Forelimb muscle (tissue), 1 donor: Measurements from ENCODE around the gene TSPAN3. TPM values are rescaled to one million over a fixed set of nuclear protein-coding genes. Genes with fewer than 3 reads are reported as not detected.

Experiments used
- DNase-seq: peaks from one replicate; pipeline ENCODE4 v3.0.0-alpha.2; 2013; ENCODE audit warnings: low read depth
- polyA plus RNA-seq: library from polyadenylated mRNA; unstranded; fragments of 120-200 nt; gene quantifications from one replicate; pipeline ENCODE4 v1.2.1, GENCODE V29; 2013; ENCODE audit not compliant: insufficient read length

TSPAN3 gene
- 357 TPM for polyA plus RNA-seq

DNA sequence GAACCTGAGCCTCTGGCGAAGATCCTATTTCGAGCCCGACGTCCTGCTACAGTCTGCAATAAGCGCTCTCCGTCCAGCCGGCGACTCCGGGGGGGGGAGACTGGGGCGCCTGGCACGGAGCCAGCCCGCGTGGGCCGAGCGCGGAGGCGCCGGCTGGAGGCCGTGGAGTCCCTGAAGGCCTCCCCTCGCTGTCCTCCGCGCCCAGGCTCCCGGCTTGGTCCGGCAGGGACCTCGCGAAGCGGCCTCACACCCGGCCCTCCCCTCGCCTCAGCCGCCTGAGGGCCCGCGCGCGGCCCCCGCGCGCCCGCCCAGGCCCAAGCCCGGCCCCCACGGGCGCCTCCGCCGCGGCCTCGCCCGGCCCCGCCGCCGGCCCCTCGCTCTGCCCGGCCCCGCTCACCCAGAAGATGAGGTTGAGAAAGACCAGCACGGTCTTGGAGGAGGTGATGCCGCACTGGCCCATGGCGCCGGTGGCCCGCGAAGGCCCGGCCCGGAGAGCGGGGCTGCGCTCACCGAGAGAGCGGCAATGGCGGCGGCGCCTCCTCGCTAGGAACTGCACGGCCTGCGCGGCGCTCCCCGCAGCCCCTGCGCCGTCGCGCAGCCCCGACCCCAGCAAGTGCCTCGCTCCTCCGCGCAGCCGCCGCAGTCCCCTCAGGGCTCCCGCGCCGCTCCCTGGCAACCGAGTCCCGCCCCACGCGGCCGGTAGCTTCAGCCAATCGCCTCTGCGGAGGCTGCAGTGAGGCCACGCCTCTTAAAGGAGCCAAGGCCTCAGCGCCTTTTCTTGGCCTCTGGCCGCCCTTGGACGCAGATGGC is at the start of gene TSPAN3:
TSPAN3 (minus strand) TSS at position 615 of the 810 bp plus-strand sequence; CDS start at position 460, 155 bp downstream.
- DNase-seq, result peak; percentile 68

DNA sequence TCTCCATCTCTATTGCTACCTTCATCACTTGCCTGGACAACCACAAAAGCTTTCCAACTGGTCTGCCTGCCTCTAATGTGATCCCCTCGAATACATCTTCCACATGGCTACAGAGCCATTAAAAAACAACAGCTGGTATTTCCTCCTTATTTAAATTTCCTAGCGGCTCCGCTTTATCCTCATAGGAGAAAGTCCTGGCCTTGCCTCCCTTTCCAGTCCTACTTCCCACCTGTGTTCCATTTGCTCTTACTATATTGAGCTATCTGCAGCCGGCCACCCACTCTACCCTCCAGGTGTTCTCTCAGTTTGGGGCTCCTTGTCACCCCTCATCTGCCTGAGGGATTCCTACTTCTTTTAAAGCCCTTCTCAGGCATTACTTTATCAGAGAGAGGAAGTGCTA is 49.7 kb upstream of the TSPAN3 start:
- DNase-seq, result no peak

DNA sequence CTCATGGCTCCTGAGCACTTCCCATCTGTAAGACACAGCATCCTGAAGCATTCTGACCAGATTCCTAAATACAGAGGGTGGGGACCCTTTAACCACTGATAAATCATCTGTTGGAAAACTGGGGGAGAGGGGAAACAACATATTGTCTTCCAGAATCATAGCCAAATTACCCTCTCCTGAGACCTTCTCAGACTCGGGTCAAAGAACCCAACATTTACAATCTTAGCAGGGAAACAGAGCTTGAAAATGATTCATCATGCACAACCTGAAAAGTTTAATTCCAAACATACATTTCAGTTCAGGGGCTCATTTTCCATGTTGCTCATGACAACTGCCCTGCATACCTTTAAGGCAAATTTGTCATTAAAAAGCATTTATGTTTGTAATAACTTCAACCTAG is 48.5 kb upstream of the TSPAN3 start:
- no peak for DNase-seq

DNA sequence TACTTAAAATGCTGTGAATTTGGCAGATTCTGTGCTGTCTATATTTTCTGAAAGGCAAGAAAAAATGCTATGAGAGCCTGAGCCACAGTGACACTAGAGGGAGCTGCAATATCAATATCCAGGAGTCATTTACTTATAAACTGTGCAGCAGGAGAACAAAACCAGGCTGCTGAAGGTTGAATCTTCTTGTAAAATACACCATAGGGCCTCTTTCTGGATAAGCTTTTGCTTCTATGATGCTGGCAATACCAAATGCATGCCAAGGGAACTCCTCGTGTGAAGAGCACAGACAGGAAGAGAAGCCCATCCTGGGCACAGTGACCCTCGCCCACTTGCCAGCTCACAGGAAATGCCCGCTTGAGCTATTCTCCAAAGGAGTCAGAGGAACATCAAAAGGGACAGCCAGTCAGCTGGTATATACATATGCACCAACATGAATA is 48.0 kb upstream of the TSPAN3 start:
- peak; percentile 75 for DNase-seq

DNA sequence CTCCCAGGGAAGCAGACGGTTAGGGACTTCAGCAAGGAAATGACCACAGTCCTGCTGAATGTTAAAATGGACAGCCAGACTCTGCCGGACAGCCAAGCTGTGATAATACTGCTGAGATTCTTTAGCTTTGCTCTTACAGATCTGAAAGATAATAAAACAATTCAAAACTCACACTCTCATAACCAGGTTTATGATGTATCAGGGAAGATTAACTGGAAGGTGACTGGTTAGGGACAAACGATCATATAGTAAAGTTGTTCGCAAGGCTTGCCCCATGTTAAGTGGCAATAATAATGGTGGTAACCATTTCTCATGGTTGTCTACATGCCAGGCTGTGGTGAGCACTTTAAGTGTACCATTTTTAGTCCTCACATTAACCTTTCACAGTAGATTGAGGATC is 44.3 kb upstream of the TSPAN3 start:
- no peak for DNase-seq

DNA sequence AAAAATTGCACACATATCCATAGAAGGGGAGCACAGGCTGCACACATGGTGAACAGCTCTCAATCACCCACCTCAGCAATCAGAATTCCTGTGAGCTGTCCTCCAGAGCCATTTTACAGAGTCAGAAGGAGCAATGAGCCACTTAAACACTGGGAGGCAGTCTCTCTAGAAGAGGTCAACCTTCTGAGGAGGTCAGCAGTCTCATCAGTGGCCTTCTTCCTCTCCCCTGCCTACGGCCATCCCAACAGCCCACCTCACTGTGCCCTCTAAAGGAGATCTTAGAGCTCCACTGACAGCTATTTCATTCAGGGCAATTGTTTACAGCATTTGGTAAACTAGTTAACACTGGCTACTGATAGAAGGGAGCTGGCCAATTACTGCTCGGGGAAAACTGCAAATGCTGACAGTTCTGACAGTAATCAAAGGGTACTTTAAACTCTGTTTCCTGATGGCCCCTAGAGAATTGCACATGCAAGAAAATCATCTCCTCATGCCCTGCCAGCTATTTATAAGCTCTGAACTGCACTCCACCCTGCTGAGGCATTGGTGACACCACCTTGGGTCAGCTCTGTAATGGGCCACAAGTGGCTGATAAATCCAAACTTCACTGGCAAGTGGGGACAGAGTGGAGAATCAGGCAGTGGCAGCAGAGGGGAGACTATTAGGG is 42.1 kb upstream of the TSPAN3 start:
- no peak for DNase-seq

DNA sequence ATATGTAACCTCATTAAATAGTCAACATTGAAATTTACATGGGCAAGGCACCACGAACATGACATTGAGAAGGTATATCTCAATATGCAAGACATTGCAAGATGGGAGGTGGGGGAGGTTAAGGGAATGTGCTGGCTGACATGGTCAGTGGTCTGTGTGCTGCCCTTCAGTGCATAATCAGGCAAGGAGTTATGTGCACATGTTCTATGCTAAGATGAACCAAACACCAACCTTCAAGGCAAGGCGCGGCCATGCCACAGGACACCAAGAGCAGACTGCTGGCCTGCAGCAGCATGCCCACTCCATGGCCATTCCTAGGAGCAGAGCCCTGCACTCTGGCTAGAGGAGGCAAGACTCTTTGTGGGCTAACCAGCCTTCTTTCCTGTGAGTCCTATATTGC is 40.9 kb upstream of the TSPAN3 start:
- DNase-seq, result no peak

DNA sequence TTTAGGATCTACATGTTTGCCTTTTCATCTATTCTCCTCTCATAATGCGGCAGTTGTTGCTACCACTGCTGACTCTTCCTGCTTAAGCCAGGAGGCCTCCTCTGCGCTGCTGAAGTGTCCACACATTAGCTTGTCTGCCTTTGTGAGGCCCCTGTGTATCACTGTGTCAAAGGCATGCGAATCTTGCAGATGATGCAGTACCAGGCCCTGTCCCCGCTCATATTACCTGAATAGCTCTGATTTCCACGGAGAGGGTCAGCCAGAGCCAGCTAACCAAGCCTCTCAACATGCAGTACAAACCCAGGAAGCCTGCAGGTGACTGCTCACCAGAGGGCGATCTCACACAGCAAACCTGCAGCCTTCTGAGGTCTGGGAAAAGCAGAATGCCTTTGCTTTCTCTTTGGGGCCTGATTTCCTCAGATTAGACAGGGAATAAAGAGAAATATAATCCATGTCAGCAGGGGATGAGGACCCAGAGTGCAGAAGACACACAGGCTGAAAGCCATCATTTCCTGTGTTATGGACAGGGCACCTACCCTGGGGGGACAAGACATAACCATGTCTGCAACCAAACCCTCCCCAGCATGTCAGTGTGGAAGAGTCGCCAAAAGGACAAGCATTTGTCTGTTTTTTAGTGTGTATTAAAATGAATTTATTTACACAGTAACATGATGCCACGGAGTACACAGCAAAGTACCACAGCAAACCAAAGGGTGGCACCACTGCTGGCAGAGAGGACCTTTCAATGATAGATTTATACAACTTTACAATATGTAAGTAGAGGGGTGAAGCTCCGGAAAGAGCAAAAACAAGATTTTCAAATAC is 36.8 kb upstream of the TSPAN3 start:
- DNase-seq, result peak; percentile 34

DNA sequence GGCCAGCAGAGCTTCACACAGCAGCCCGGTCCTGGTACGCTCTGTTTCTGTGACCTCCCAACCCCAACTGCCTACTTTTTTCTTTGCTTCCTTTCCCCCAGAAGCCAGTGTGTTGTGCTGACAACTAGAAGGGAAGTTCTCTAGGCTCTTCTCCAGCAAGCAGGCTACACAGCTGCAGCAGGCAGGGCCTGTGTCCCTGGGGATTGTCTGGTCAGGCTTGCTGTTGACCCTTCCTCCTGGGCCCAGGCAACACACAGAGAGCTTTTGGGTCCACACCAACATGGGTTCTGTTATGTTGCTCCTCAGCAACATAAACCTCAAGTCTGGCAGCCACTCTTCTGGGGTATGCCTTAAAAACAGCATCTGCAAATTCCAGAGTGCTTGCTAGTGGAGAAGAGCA is 36.2 kb upstream of the TSPAN3 start:
- peak; percentile 32 for DNase-seq

DNA sequence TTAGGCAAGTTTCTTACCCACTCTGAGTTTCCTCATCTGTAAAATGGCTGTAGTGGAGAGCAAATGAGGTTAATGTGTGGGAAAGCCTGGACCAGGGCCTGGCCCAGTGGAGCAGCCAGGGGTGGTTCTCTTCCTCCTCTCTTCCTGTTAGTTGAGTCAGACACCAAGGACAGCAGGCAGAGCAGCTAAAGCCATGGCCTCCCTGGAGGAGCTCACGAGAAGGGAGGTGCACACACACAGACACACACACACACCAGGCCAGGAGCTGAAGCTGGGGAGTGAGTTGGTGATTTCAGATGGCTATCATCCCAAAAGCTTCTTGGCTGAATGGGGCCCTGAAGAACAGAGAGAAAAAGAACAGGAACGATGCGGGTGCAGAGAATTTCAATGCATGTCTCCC is 33.2 kb upstream of the TSPAN3 start:
- no peak for DNase-seq

DNA sequence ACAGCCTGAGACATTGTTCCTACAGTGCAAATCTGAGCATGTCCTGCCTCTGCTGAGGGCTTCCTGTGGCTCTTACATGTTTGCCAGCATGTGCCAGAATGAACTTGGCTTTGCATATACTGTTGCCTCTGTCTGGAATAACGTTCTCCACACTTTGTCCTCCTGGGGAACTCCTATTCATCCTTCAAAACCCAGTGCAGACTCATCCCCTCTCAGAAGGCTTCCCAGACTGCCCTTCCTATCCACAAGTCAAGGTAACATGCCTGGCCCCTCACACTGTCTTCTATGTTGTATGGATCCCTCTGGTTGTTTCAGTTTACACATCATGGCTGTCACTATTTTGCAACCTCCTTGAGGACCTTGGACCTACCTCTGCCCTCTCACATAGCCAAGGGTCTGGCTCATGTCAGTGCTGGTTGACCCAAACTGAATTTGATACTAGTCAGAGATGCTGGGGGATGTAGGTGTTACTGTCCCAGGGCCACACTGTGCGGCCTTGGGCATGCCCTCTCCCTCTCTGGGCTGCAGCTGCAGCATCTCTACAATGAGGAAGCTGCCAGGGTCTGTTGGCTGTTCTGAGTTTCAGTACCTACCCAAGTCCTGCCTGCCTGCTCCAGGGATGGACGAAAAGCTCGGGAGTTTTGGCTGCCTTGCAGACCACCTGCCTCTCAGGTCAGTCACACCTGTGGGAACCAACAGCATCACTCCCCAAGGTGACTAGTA is 29.0 kb upstream of the TSPAN3 start:
- DNase-seq, result no peak

DNA sequence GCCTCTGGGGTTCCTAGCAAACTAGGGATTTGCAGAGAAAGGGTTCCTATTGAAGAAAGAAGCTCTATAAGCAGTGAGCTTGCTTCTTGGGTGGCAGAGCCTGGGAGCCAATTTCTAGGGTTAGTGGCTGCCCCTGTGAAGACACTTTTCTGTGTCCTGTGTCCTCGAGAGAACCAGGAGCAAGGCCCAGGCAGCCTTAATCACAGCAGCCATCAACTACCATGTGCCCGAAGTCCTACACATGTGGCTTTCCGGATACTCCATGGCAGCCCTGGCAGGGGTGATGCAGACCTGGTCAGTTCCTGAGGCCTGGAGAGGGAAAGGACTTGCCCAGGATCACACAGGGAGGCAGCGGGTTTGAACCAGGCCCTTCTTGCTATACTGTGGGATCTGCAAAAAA is 27.7 kb upstream of the TSPAN3 start:
- DNase-seq, result no peak

DNA sequence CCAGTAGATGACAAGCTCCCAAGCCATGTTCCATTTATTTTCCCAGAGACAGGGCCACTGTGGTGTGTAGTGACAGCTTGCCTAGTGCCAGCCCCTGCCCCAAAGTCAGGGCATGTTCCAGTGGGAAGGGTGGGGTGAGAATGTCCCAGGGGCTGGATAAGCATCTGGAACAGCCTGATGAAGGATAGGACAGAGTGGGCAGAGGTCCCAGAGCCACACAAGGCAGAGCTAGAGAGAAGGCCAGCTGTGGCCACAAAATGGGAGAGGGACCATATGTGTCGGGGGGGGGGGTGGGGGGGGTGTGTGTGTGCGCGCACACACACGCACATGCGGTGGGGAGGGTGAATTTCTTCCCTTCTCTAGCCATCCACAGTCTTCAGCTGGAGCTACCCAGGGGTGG is 27.0 kb upstream of the TSPAN3 start:
- DNase-seq, result no peak

DNA sequence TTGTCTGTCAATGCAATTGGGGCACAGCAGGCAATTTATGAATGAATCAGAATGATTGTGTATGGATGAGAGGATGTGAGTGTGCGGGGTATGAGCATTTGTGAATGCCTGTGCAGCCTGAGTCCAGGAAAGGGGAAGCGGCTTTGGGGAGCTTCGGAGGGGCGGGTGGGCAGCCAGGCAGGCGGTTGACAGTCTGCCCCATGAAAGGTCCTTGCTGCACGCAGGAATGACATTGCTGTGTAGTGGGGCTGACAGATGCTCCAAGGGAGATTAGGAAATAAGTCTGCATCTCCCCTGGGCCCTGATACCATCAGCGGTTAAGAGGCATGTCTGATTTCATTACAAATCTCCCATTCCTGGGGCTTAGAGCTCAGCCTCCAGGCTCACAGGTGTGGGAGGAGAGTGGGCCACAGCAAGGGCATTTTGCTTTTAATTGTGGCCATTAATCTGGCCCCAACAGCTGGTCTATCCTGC is 26.4 kb upstream of the TSPAN3 start:
- no peak for DNase-seq

DNA sequence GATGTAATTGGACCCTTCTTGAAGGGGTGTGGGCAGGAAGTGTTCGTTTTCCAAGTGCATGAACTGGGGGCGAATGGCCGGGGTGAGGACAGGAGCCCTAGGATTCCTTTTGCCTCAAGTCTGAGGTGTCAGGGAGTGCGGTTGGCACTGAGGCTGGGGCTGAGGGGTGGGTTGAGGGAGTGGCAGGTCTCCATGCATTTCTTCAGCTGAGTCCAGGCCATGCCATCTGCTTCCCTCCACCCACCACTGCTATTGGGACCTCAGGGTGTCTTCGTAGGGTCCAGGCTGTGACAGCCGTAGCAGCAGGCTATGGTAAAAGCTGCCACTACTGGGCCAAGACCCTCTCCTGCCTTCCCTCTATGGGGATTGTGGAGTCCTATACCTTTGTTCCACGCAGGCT is 25.6 kb upstream of the TSPAN3 start:
- DNase-seq, result no peak

DNA sequence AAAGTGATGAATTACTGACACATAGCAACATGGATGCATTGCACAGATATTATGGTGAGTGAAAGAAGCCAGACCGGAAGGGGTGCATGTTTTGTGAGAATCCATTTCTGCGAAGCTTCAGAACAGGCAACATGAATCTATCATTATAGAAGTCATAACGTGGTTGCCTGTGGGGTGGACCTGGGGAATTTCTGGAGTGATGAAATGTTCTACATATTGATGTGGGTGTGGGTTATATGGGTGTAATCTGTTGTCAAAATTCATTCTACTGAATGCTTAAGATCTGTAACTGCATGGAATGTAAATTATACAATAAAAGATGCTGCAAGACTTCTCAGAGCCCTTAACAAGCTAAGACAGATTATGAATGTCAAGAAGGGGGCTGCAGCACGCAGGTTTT is 25.2 kb upstream of the TSPAN3 start:
- DNase-seq, result no peak

DNA sequence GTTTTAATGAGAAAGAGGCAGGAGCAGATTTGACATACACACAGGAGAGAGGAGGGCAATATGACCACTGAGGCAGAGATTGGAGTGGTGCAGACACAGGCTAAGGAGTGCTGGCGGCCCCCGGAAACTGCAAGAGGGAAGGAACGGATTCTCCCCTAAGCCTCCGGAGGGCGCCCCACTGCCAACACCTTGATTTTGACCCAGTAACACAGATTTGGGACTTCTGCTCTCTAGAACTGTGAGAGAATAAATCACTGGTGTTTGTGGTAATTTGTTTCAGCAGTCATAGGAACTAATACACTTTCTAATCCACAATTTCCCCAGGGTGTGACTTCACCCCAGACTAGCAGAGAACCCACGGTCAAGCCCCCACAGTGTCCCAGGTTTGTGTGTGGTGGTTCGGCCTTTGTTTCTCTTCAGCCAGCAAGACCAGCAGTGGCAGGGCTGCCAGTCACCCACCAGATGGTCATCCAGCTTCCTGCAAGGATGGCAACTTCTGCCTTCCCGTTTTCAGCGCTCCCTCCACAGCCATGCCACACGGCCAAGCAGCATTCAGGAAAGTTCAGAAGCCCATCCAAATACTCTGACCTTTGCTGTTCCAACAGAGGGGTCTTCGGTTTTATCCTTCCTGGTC is 23.6 kb upstream of the TSPAN3 start:
- DNase-seq, result no peak

DNA sequence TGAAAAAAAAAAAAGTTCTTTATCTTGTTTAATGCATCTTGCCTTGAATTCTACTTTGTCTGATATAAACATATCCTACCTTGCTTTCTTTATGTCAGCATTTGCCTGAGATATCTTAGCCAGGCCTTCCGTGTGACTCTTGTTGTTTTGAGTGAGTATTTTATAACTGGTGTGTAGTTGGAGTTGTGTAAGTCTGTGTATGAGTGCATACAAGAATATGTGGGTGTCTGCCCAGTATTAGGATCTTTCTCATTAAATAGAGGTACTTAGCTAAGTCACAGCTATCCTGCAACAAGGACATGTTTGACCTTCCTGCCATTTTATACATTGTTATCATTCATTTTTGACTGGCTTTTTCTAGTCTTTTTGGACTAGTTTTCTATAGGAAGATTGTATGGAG is 22.5 kb upstream of the TSPAN3 start:
- DNase-seq, result no peak

DNA sequence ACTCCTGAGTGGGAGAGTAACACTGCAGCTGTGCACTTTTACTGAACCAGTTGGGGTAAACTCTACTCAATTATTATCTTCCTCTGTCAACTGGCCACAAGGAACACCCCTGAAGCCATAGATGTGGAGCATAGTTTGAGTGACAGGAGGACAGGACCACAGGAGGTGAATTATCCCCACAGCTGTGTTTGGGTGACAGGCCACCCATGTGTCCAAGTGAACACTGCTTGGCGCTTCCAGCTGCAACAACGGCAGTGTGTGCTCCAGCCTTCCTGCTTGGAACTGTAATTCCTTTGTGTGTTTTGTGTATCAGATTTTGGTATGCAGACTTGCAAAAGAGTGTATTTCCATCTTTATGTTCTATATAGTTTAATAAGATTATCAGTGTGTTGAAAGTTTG is 20.2 kb upstream of the TSPAN3 start:
- no peak for DNase-seq

DNA sequence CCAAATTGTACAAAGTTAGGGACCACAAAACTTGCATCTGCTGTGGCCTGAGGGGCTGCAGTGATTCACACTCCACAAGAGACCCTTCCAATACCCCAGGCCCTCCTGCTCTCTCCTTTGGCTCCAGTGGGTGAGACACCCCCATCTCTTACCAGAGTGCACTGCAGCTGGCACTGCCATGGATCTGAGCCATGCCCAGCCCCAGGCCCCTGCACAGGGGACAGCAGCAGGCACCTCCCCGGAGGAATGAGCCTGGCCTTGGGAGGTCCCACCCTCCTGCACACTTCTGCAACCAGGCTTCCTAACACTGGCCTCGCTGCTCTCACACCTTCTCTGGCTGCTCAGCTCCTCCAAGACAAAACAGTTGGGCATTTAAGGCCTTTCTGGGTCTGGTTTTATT is 16.3 kb upstream of the TSPAN3 start:
- DNase-seq, result no peak

DNA sequence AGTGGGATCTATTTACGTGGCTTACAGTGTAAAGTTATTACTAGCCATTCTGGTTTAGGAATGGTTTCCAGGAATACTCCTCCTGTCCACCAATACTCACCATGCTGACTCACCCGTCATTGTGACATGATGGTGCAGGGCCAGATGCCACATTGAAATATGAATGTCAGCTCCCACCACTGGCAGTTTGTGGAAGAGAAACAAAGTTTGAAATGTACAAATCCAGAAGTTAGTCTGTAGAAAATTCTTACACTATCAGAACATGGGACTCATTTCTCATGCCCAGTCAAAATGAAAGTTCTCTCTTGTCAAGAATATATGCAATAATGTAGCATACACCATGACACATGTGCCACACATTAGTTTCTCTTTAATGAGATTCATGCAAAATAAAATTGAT is 14.4 kb upstream of the TSPAN3 start:
- DNase-seq, result no peak
